NCI-H1436 treated with DMSO at 0.1 percent for 48 hours (cell line): ENCODE data around the gene ADAMTS17.

ENCODE experiments used
- DNase-seq: peaks from one replicate; lab custom pipeline; 2025; lab: John Stamatoyannopoulos, UW

The ADAMTS17 gene

DNA sequence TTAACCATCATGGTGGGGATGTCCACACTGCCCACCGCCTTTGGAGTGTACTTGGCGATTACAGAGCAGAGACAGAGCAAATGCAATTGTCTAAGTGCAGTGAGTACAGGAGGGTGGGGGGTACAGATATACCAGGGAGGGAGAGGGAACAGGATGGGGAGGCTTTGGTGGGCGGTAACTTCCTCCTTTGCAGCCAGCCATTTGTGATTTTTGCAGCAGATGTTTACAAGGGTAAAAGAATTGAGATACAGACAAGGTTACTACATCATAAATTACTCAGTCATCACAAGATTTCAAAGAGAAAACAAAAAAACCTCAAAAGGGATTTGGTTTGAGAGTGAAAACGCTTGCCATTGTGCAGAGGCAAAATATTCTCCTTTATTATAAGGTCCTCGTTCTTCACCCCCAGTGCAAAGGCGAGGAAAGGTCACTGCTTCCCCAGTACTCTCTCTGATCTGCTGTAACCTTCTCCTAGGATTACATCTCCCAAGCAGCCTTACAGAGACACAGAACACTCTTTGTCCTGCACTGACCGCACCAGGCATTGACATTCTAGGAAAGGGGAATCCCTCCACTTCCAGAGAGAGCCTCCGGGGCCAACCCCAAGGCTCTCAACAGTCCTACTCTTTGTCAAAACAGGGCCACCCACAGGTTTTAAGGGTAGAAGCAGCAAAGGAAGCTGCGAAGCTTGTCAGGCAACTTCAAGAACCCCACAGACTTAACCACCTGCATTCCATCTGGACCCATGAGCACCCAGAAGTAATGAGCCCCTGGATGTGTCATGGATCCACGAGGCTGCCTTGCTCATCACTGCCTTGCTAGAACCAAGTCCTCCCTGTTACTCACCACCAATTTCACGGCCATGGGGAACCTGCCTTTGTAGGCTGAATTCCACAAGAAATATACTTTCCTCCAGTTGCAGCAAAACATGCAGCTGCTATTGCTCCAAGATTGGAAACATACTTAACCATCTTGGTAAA, 117.3 kb downstream of the ADAMTS17 start:
- DNase-seq = no peak

- DNase-seq = no peak
These were observed 119.4 kb downstream of the ADAMTS17 start for GRCh38 chr15:100222349-100222715.

DNA sequence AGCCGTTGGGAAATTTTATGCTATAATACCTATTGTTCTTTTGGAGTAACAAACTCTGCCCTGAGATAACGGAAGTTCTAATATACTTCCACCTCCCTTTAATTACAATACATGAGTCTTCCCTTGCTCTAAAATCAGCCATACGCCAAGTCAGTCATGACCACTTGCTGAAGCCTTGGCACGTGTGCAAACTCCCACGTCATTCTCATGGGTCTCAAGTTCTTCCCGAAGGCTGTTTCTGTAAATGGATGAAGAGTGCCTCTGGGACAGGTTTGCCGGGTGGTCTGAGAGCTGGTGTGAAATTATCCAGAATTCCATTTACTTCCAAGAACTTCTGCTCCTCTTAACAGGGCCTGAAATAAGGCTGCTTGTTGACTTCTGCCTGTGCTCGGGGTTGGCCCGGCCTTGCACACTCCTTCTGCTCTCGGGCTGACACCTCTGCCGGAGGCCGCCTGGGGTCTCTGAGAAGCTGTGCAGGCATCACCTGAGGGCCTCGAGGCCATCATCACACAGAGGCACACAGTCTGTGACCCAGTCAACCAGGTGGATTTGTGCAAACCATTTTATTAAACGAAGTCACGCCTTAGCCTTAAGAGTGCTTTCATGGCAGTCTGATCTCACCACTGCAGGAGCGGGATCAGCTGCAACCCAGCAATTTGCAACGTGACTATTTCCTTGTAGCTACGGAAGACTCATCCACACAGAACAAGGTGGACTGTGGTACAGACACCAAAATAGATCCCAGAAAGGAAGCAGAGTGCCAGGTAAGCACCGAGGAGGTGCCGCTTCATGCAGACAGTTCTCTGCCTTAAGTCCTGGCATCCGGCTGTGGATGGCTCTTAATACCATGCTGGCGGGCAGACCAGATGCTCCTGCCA, 120.1 kb downstream of the ADAMTS17 start:
- DNase-seq = no peak

DNA sequence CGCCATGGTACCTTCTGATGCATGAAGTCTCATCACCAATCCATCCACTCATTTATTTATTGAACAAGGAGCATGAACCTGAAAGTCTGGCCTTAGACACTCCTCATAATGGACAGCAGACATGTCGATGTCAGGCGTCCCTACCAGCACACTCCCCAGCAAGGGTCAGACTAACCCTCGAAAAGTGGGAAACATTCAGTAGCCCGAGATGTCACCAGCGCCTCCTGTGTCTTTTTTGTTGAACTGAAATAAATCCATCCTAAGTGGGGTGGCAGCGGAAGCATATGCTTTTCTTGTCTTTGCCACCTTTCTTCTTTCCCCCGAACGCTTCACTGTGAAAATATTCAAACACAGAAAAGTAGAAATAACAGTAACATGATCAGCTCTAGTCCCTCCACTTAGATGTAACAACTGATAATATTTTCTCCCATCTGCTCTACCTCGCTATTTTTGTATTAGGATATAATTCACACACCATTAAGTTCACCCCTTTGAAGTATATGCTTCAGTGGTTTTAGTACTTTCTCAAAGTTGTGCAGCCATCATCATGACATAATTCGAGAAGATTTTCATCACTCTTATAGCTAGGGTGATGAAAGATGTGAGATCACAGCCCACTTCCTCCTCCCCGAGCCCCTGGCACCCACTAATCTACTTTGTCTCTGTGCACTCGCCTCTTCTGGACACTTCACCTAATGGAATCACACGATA, 121.6 kb downstream of the ADAMTS17 start:
- DNase-seq = no peak

- DNase-seq = no peak
These were observed 123.3 kb downstream of the ADAMTS17 start for GRCh38 chr15:100218434-100218833.

GRCh38 chr15:100216182-100216581, 125.6 kb downstream of the ADAMTS17 start:
- no peak for DNase-seq

DNA sequence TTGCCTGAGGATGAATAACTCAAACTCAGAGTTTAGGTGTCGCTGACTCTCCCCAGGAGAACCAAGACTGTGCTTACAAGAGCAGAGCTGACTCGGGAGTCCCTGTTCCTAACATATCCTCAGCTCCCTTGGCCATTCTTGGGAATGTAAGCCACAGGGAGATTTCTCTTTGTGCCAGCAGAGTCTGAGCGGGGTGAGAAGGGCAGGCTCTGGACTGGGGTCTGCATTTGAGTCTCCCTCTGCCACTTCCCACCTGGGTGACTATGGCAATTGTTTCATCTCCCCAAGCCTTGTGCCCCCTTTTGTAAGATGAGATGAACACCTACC, 126.0 kb downstream of the ADAMTS17 start:
- no peak for DNase-seq

DNA sequence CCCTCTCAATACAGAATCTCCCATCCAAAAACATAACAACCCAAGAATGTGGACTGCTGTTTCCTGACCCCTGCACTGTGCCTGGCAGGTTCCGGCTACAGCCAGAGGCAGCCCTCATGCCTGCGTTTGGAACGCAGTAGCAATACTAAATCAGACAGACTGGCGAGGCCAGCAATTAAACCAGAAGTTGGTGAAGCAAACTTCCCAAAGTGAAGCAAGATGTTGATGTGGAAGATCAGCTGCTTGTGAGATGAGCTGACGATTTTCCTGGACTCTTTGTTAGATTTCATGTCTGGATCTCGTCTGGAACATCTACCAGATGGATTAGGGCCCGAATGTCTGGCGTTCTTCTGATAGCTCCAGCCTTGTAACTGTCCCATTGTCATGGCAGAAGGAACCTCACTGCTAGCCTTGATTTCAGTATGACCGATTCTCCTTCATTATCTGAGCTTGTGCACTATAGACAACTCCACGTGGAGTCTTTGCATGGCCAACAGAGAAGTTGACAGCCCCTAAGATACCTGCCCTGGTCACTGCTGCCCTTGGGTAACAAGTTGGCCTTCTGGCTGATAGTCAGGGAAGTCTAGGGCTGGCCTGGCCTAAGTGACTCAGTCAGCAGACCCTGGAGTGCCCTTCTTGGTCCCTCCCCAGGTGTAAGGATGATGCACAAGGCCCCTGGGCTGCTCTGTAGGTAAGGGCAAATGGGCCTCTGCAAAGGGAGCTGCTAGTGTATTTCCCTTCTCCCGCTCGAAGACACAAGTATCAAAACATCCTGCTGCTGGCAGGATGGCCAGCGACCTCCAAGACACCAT, 126.5 kb downstream of the ADAMTS17 start:
- no peak for DNase-seq

DNA sequence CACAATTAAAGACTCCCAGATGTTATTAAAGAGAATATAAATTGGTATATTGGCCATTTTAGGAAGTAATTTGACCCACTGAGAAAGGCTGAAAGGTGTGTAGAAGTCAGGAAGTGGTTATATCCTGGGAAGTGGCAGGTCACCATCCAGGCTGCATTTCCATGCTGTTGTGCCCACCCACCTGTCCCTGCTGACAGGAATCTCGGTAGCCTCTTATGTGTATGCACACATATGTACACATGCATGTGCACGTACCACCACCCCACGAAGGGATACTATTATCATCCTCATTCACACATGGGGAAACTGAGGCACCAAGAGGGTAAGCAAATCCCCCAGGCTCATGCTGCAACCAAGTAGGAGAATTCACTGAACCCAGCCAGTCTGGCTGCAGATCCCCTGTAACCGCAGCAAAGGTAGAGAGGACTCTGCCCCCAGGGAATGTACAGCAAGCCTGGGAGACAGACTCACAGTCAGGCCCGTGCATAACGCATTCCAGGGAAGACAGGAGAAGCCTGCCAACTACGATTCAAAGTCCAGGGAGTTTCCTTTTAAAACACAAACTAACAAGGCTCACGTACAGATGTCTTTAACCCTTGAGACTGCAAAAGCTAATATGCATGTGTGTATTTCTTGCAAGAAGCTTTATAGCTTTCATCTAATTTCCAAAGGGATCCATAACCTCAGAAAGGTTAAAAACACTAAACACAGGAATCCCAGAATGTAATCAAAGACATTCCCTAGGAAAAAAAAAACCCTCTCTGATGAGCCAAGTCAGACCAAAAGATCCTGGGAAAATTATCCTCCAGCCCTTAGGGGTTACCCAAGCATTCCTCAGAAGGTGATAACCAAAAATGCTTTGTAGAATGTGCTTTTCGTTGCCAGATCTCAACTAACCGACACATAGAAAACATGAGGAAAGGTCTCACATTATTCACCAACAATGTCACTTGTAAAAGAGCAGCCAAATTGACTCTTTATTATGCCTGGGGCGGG, 129.6 kb downstream of the ADAMTS17 start:
- no peak for DNase-seq

DNA sequence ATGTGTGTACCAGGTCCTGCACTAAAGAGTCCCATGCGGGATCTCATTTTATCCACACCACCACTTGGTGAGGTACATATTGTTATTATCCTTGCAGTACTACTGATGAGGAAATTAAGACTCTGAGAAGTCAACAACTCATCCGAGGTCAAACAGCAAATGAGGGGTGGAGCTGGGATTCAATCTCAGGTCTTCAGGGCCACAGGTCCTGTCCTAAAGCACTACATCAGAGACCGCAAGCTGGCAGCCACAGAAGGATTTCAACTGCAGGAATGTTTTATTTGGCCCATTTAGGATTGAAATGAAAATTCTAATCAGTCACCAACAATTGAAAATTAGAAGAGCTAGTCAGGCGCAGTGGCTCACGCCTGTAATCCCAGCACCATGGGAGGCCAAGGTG, 131.4 kb downstream of the ADAMTS17 start:
- DNase-seq = no peak

GRCh38 chr15:100208921-100209603, 132.7 kb downstream of the ADAMTS17 start:
- DNase-seq = no peak

- DNase-seq = no peak
These were observed 134.7 kb downstream of the ADAMTS17 start for GRCh38 chr15:100207053-100207452.

DNA sequence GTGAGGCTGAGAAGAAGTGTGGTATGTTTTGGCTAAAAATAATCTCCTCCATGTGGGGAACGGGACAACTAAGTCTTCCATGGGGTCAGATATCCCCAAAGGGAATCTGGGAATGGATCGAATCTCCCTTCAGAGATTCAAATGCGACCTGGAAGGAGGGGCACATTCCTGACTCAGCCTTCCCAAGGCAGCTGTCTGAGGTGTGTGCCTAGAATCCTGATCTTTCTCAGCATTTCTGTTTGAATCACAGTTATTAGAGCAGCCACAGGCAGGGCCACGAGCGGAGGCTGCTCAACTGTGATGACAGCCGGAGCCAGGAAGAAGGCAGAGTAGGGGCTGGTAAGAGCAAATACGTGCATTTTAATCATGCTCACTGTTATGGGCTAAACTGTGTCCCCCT, 135.1 kb downstream of the ADAMTS17 start:
- no peak for DNase-seq

DNA sequence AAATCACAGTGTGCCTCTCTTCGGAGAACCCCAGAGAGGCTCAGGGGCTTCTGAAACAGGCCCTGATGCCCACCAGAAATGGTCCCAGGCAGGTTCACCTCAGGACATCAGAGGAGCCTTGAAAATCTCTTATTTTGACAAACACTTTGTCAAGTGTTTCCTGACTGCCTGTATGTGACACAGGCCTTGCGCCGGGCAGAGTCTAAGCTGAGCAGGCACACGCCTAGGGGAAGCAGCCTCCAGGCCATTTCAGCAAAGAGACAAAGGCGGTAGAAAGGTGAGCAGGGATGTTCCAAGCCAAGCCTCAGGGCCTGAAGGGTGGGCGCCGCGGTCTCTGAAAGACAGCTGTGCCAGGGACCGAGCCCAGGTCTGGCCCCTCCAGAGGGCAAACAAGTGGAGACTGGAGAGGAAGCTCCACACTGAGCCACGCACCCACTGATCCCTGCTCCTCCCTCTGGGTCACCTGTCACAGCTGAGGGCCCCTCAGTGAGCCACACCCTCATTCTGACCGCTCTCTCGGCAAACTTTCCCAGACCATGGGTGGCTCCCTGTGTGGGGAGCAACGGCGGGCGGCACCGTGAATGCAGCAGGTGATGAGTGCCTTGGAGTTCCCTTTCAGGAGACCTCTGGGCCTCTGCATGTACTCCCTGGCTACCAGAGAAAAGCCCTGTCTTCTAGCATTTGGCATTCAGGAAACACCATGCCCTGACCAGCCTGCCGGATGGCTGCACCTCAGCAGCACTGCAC, 136.1 kb downstream of the ADAMTS17 start:
- DNase-seq = no peak

GRCh38 chr15:100204771-100205170, 137.0 kb downstream of the ADAMTS17 start:
- no peak for DNase-seq

DNA sequence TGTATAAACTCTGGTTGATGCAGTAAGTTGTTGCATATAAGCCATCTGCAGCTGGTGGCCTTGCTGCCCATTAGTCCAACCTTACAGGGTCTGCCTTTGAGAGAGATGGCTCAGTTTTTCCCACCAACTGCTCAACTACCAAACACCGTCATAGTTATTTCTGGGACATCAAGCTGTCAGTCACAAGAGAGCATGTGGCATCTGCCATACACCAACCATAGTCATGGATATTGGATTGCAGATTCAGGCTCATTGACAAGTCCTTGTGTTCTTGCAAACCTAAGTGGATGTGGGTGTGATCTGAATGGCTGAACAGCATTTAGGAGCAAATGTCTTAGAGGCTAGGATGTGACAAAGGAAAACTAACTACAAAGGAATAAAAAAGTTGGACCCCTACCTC, 137.6 kb downstream of the ADAMTS17 start:
- DNase-seq = no peak

DNA sequence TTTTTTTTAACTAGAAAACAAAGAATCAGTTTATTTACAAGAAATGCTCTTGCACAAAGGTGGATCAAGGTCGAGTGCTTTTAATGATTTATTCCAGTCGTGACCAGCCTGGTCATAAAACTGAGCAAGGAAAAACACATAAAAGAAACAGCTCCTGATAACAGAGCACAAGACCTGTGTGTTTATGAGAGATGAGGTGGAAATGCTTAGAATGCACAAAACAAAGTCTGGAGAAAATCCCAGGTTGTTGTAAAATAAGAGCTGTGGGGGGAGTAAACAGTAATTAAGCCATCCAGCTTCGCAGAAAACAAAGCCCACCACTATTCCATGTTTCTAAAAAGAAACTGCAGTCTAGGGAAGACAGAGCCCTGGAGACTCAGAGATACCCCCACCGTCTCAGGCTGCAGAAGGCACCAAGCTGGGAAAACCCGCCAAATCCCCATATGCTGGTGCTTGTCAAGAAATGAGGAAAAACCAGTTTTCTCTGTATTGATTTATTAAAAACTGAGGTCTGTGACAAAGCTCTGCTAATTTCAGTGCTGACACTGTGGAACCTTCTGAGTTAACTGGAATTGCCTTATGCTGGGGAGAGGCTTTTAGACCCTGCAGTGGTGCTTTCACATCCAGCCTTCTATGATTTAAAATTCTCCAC, 139.3 kb downstream of the ADAMTS17 start:
- no peak for DNase-seq
